HS-5 (cell line): ENCODE results near the gene LARGE1.

Experiments used
- DNase-seq: peaks from one replicate; pipeline ENCODE4 v3.0.0-alpha.2; 2012; ENCODE audit warnings: low read depth

Gene LARGE1

GRCh38 chr22:33357981-33358399 lies 562.3 kb downstream of the LARGE1 start:
- DNase-seq, result no peak

DNA sequence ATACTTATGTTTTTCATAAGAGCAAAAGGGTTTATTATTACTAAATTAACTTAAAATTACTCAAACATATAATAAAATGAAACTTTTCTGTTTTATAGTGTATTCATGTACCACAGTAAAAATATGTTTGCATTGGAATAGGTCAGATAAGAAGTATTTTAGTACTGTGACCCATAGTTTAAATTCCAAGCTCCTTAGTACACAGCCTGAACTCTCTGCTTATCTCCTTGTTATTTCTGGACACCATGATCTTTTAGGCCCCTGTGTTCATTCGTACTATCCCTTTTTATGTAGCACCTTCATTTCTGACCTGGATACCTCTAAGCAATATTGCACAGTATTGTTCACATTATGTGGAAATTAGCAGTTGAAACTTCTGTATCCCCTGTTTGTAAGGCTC lies 565.3 kb downstream of the LARGE1 start:
- no peak for DNase-seq

GRCh38 chr22:33353502-33353901 lies 566.8 kb downstream of the LARGE1 start:
- DNase-seq, result no peak

GRCh38 chr22:33352768-33353167 lies 567.5 kb downstream of the LARGE1 start:
- no peak for DNase-seq

- DNase-seq, result no peak
Measured at GRCh38 chr22:33350961-33351360, 569.3 kb downstream of the LARGE1 start.

GRCh38 chr22:33350491-33350890 lies 569.8 kb downstream of the LARGE1 start:
- no peak for DNase-seq

GRCh38 chr22:33347002-33347401 lies 573.3 kb downstream of the LARGE1 start:
- no peak for DNase-seq

GRCh38 chr22:33341611-33342010 lies 578.7 kb downstream of the LARGE1 start:
- DNase-seq, result no peak

DNA sequence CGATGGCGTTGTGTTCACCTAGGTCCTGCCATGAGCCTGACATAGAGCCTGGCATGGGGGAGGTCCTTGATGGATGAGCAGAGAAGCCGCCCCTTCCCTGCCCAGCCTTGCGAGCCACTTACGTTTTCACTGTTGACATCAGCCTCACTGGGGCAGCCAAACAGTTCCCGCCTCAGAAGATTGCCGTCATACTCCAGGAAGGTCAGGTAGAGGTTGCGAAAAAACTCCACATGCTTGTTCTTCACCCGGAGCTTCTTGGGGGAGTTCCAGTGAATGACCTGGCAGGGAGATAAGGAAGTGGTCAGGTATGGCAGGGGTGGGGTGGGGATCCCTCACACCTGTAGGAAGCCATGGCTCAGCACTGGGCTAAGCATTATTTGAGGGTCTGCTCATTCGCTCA lies 582.8 kb downstream of the LARGE1 start:
- DNase-seq, result no peak

DNA sequence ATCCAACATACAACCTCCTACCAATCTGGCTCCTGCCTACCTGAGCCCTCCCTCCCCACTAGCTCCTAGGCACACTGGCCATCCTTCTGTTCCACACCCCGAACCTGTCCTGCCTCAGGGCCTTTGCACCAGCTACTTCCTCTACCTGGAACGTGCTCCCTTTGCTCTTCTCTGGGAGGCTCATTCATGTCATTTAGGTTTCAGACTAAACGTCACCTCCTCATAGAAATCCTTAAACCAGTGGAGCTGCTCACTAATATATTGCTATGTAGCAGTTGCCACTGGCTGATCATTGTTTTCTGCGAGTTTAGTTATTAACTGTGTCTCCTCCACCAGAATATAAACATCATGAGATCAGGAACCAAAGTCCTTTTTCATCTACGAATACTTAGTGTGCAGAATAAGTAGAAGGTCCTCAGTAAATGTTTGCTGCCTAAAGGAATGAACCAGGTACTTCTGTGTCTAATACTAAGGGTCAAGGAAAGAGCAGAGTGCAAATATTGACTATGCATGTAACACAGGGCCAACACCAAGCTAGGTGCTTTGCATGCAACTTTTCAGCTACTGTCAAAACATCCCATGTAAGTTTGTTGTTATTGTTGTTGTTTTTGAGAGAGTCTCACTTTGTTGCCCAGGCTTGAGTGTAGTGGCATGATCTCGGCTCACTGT lies 584.5 kb downstream of the LARGE1 start:
- DNase-seq, result no peak

- DNase-seq, result no peak
Measured at GRCh38 chr22:33332538-33332937, 587.7 kb downstream of the LARGE1 start.

DNA sequence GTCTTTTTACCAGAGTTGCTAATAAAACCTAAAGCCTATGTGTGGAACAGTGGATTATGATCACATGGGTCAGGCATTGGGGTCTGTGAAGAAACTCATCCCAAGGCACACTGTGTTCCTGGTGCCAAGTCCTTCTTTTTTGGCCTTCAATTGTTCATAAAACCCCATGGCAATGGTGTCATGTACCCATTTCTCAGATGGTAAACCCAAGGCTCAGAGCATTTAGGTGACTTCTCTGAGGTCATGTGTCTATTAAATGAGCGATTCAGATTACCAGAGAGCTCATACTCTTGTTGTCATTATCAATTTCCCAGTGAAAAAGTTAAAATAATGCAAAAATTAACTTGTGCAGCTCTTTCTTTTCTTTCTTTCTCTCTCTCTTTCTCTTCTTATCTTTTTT lies 589.3 kb downstream of the LARGE1 start:
- no peak for DNase-seq

DNA sequence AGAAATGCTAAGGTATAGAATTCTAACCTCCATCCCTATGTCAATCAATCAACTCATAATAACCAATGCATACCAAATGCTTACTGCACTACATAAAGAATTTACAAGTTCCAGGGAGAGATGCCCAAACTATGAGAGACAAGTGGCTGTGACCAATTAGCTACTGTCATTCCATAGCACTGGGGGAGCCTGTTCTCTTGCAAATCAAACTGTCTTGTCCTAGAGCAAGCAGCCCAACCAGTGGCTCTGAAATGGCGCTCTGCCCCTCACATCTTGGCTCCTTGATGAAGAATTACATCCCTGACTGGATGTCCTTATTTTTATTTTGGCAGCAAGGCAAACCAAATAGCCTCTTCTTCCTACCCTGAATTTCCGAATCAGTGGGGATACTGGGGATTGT lies 589.7 kb downstream of the LARGE1 start:
- DNase-seq, result no peak

GRCh38 chr22:33329398-33329797 lies 590.9 kb downstream of the LARGE1 start:
- no peak for DNase-seq

- DNase-seq, result no peak
Measured at GRCh38 chr22:33328789-33329296, 591.4 kb downstream of the LARGE1 start.

- DNase-seq, result no peak
Measured at GRCh38 chr22:33327348-33327860, 592.9 kb downstream of the LARGE1 start.

GRCh38 chr22:33326540-33327295 lies 593.6 kb downstream of the LARGE1 start:
- no peak for DNase-seq

DNA sequence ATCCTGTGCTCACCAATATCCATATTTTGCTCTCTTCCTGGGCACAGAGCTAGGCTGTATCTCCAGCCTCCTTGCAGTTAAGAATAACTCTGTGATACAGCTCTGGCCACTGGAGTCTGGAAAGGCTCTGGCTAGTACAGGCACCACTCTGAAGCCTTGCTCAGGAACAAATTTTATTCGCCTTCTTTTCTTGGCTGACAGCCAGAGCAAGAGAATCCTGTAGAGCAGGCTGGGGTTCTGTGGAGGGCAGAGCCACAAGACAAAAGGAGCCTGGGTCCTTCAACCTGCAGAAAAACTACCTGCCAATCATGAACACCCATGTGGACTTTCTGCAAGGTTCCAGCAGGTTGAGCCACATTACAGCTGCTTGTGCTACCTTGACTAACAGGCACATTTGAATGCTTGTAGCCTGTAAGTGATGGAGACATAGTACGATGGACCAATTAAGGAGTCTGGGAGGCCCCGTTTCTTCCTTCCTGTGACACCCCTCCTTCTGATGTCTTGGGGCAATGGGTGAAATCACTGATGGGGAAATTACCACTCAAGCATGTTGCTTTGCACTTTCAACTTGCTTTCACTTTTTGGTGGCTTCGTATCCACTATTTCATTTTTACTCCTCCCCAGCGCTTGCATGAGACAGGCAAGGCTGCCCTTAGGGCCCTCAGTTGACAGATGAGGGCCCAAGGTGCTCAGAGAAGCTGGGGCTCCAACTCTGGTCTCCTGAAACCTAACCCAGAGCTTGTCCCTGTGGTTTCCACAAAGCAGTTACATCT lies 594.9 kb downstream of the LARGE1 start:
- DNase-seq, result no peak

DNA sequence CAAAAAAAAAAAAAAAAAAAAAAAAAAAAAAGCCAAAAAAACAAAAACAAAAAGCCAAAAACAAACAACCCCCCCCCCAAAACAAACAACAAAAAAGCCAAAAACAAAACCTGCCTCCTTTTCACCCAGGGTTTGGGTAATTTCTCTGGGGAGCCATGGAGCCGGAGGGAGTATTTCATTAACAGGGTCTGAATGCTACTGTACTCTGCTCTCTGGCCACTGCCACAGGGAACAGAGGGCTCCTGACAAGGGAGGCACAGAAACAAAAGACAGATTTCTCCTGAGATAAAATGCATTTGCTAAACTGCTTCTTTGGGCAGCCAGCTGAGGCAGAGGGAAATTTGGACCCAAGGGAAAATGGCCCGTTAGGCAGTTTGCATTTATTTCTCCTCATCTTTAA lies 596.0 kb downstream of the LARGE1 start:
- no peak for DNase-seq

DNA sequence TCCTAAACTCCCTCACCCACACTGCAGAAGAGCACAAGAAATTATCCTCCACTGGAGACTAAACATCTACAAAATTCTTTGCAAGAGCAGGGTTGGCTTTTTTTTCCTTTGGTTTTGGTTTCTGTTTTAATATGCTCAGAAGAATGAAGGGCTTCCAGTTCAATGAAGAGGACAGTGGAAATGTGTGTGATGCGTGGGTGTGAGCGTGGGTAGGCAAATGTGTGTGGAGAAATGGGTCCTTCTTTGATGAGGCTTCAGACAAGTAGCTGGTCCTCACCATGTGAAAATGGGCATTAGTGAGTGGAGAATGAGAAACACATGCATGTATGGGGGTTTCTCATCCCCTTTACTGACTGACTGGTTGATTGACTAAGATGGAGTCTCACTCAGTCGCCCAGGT lies 598.8 kb downstream of the LARGE1 start:
- no peak for DNase-seq

- DNase-seq, result no peak
Measured at GRCh38 chr22:33315954-33316353, 604.3 kb downstream of the LARGE1 start.

GRCh38 chr22:33315117-33315516 lies 605.2 kb downstream of the LARGE1 start:
- no peak for DNase-seq

GRCh38 chr22:33314316-33314715 lies 606.0 kb downstream of the LARGE1 start:
- DNase-seq, result no peak
